ENCODE data around the gene KCNK6. TPM values are rescaled to one million over a fixed set of nuclear protein-coding genes. Genes with fewer than 3 reads are reported as not detected.

The KCNK6 gene
- total and polyA plus RNA-seq, 2 donors (not counting 3 experiments of a cell fraction or from before 2014, with no cell fraction given) = 7.4 to 11.3 TPM

DNA sequence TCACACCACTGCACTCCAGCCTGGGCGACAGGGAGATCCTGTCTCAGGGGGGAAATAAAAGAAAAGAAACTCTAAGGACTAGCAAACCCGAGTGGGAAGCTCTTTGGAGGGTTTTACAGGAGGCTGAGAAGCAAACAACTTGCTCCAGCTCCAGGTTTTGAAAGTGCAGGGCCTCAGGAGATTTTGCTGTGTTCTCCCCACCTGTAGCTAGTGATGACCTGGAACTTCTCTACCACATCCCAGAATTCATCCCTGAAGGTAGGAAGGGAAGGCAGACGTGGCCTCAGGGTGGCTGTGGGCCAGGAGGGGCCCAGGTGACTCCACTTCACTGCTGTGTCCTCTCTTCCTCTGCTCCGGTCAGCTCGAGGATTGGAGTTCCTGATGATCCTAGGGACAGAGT is 38.4 kb downstream of the KCNK6 start:
- intact Hi-C loops (cut with micrococcal nuclease) (no loop called here), dilution Hi-C loops (cut with MboI; ENCODE audit: extremely low pct_ligation_motif_present, low sequenced_read_pairs) (no loop called here)
- H3K9me3 ChIP-seq (replicated peaks; ENCODE audit: control insufficient read depth, insufficient read depth, low read length) = no peaks in the 10 kb centered on the region
- H3K36me3 ChIP-seq (ENCODE audit: control insufficient read depth in 2 of 2, extremely low read depth in 1 of 2, insufficient read depth in 2 of 2, low read length in 2 of 2) = no peaks in the 10 kb centered on the region
- H4K20me1 ChIP-seq (replicated peaks; ENCODE audit: control insufficient read depth, extremely low read depth, insufficient read depth, low read length) = no peaks in the 10 kb centered on the region
- H3K79me2 ChIP-seq (ENCODE audit: control insufficient read depth, insufficient read depth, low read length) = no peaks in the 10 kb centered on the region
- FAIRE-seq (no peak), DNase-seq (ENCODE audit: low read depth, low spot score) (no peak)
- peaks cover 3% of the 10 kb centered on the region for H3K4me1 ChIP-seq (ENCODE audit: control insufficient read depth, extremely low read depth, insufficient read depth, low read length)
- no peak overlapping the region for H3K9ac ChIP-seq (replicated peaks; ENCODE audit: extremely low read depth, insufficient read depth, low read length)
- no peak overlapping the region for H2AFZ ChIP-seq (ENCODE audit: low read depth, low read length)
- H3K27ac ChIP-seq (ENCODE audit: insufficient read depth, low read depth, low read length) = no peak overlapping the region
- no TSS peak for BruUV-seq (replicated peaks)
- CTCF ChIA-PET = interaction anchor here (0.9 to 1.4 kb wide), 3 partner anchors 13 to 456 kb away, joined by 3 read pairs; partner anchors contain the start of gene PSMD8
- H3K27me3 ChIP-seq (ENCODE audit: control insufficient read depth in 2 of 2, insufficient read depth in 2 of 2, low read length in 2 of 2) = peaks cover 13 to 14% of the 10 kb centered on the region in 2 experiments
- no peak overlapping the region for H3K4me3 ChIP-seq (replicated peaks in 1 of 3; ENCODE audit: insufficient read depth in 1 of 3, low read depth in 1 of 3, low read length in 3 of 3)
- TF ChIP-seq GATA2 (IDR thresholded peaks at IDR 0.05; ENCODE audit: insufficient read depth, insufficient read length, low read depth, low read length) (no peak), POLR2AphosphoS5 (IDR thresholded peaks at IDR 0.05; ENCODE audit: insufficient read depth, low read depth, low read length) (no peak), FOS (IDR thresholded peaks at IDR 0.05; ENCODE audit: borderline replicate concordance, insufficient read depth, low read length) (no peak), MYC (IDR thresholded peaks at IDR 0.05; ENCODE audit: low read depth, low read length) (no peak), EZH2 (IDR thresholded peaks at IDR 0.05; ENCODE audit: borderline replicate concordance, low read depth, low read length, severe bottlenecking) (no peak), JUN (IDR thresholded peaks at IDR 0.05; ENCODE audit: borderline replicate concordance, insufficient read depth, insufficient read length, low read depth) (no peak), POLR2A (IDR thresholded peaks at IDR 0.05; ENCODE audit: low read depth, low read length) (no peak)
- TF ChIP-seq, protein P1, sequence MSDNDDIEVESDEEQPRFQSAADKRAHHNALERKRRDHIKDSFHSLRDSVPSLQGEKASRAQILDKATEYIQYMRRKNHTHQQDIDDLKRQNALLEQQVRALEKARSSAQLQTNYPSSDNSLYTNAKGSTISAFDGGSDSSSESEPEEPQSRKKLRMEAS (IDR thresholded peaks at IDR 0.05; ENCODE audit: insufficient read depth, insufficient read length) = no peak
- TF ChIP-seq, protein P2, sequence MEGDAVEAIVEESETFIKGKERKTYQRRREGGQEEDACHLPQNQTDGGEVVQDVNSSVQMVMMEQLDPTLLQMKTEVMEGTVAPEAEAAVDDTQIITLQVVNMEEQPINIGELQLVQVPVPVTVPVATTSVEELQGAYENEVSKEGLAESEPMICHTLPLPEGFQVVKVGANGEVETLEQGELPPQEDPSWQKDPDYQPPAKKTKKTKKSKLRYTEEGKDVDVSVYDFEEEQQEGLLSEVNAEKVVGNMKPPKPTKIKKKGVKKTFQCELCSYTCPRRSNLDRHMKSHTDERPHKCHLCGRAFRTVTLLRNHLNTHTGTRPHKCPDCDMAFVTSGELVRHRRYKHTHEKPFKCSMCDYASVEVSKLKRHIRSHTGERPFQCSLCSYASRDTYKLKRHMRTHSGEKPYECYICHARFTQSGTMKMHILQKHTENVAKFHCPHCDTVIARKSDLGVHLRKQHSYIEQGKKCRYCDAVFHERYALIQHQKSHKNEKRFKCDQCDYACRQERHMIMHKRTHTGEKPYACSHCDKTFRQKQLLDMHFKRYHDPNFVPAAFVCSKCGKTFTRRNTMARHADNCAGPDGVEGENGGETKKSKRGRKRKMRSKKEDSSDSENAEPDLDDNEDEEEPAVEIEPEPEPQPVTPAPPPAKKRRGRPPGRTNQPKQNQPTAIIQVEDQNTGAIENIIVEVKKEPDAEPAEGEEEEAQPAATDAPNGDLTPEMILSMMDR (IDR thresholded peaks at IDR 0.05; ENCODE audit: extremely low read depth in 1 of 2, insufficient read depth in 1 of 2, low read depth in 1 of 2, low read length in 2 of 2) = no peak
- no peaks in the 10 kb centered on the region for H3K9me1 ChIP-seq (replicated peaks; ENCODE audit: control insufficient read depth, extremely low read depth, insufficient read depth, low read length)
- POLR2A ChIA-PET = no interaction called here
- no peak overlapping the region for H3K4me2 ChIP-seq (ENCODE audit: insufficient read depth, low read length)
